Uterus (tissue), 2 donors: Measurements from ENCODE around the gene GRIK1.

Experiments used
- CTCF ChIP-seq, 4 experiments: fragments of 200-600 bp in 2 of 4; fragments of 450-650 bp in 2 of 4; sonication (generic) in 2 of 4; IDR thresholded peaks; one replicate each; pipeline ENCODE4 v1.5.1; 2016 to 2019; ENCODE audit warnings: antibody characterized with exemption in 4 of 4, mild to moderate bottlenecking in 2 of 4, moderate library complexity in 1 of 4
- POLR2A ChIP-seq, 2 donors: fragments of 450-650 bp; IDR thresholded peaks; one replicate each; pipeline ENCODE4 v1.6.1; 2016; ENCODE audit warnings: antibody characterized with exemption in 2 of 2, mild to moderate bottlenecking in 1 of 2, moderate library complexity in 1 of 2

- no peak for TF ChIP-seq CTCF (IDR thresholded peaks at IDR 0.05)
- no peak for TF ChIP-seq POLR2A (IDR thresholded peaks at IDR 0.05)
Measured at GRCh38 chr21:29684106-29684505, 255.7 kb downstream of the GRIK1 start.
